ENCODE results near the gene MAGI2. TPM values are rescaled to one million over a fixed set of nuclear protein-coding genes. Genes with fewer than 3 reads are reported as not detected.
"Not testable (repeated sequence)": the region's sequence is repeated elsewhere in the genome, so short reads cannot be mapped to it uniquely, and the experiment has no call there.

MAGI2 gene
- total RNA-seq, 2 donors from 2014 or later, result 18.3 to 31.8 TPM

GRCh38 chr7:79090543-79090942, 362.9 kb downstream of the MAGI2 start:
- no peak for DNase-seq (ENCODE audit: low spot score)
- no peak overlapping the region for H3K27ac ChIP-seq
- ATAC-seq (ENCODE audit: insufficient number of reproducible peaks, low FRiP score, low read depth), result no peak
- H3K9me3 ChIP-seq, result peaks cover 11% of the 10 kb centered on the region
- H3K4me1 ChIP-seq (ENCODE audit: control insufficient read depth in 1 of 2, low read depth in 2 of 2), result no peaks in the 10 kb centered on the region
- no peaks in the 10 kb centered on the region for H3K36me3 ChIP-seq
- no peak overlapping the region for H3K4me3 ChIP-seq
- H3K27me3 ChIP-seq (replicated peaks; ENCODE audit: insufficient read depth), result no peaks in the 10 kb centered on the region
- TF ChIP-seq, protein P1, sequence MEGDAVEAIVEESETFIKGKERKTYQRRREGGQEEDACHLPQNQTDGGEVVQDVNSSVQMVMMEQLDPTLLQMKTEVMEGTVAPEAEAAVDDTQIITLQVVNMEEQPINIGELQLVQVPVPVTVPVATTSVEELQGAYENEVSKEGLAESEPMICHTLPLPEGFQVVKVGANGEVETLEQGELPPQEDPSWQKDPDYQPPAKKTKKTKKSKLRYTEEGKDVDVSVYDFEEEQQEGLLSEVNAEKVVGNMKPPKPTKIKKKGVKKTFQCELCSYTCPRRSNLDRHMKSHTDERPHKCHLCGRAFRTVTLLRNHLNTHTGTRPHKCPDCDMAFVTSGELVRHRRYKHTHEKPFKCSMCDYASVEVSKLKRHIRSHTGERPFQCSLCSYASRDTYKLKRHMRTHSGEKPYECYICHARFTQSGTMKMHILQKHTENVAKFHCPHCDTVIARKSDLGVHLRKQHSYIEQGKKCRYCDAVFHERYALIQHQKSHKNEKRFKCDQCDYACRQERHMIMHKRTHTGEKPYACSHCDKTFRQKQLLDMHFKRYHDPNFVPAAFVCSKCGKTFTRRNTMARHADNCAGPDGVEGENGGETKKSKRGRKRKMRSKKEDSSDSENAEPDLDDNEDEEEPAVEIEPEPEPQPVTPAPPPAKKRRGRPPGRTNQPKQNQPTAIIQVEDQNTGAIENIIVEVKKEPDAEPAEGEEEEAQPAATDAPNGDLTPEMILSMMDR (IDR thresholded peaks at IDR 0.05), result no peak

GRCh38 chr7:79084423-79084822, 369.0 kb downstream of the MAGI2 start:
- ATAC-seq (ENCODE audit: insufficient number of reproducible peaks, low FRiP score, low read depth) (no peak), DNase-seq (ENCODE audit: low spot score) (no peak)
- no peaks in the 10 kb centered on the region for H3K36me3 ChIP-seq
- TF ChIP-seq, protein P1 (IDR thresholded peaks at IDR 0.05), result no peak
- H3K4me3 ChIP-seq, result no peak overlapping the region
- H3K4me1 ChIP-seq (ENCODE audit: control insufficient read depth in 1 of 2, low read depth in 2 of 2), result no peaks in the 10 kb centered on the region
- H3K27me3 ChIP-seq (replicated peaks; ENCODE audit: insufficient read depth), result no peaks in the 10 kb centered on the region
- peaks cover 8% of the 10 kb centered on the region for H3K9me3 ChIP-seq
- H3K27ac ChIP-seq, result no peak overlapping the region

GRCh38 chr7:79079919-79080554, 373.4 kb downstream of the MAGI2 start:
- H3K36me3 ChIP-seq, result no peaks in the 10 kb centered on the region
- no peaks in the 10 kb centered on the region for H3K4me1 ChIP-seq (ENCODE audit: control insufficient read depth in 1 of 2, low read depth in 2 of 2)
- ATAC-seq (ENCODE audit: insufficient number of reproducible peaks, low FRiP score, low read depth) (no peak), DNase-seq (ENCODE audit: low spot score) (no peak)
- no peaks in the 10 kb centered on the region for H3K9me3 ChIP-seq
- H3K4me3 ChIP-seq, result no peak overlapping the region
- no peak overlapping the region for H3K27ac ChIP-seq
- TF ChIP-seq, protein P1 (IDR thresholded peaks at IDR 0.05), result no peak
- no peaks in the 10 kb centered on the region for H3K27me3 ChIP-seq (replicated peaks; ENCODE audit: insufficient read depth)

DNA sequence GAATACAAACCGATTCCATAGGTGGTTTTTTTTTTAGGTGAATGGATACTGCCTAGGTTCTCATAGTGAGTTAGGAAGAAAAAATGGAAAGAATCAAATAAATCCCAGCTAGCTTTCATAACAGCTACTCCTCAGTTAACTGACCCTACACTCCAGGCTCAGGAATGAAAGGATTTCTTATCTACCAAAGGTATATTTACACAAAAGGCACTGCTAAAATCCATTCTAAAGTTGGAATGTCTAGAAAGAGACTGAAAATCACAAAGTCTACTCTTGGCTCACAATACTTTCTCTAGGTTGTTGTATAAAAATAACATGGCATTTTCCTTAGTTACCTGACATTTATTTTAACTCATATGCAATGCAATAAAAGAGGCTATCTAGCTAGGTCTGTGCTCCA, 375.2 kb downstream of the MAGI2 start:
- no peaks in the 10 kb centered on the region for H3K27me3 ChIP-seq (replicated peaks; ENCODE audit: insufficient read depth)
- no peaks in the 10 kb centered on the region for H3K36me3 ChIP-seq

DNA sequence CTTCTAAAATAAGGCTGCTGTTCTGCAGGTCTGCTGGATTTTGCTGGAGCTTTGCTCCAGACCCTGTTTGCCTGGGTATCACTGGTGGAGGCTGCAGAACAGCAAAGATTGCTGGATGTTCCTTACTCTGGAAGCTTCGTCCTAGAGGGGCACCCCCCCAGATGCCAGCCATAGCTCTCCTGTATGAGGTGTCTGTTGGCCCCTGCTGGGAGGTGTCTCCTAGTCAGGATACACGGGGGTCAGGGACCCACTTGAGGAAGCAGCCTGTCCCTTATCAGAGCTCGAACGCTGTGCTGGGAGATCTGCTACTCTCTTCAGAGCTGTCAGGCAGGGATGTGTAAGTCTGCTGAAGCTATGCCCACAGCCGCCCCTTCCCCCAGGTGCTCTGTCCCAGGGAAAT, 382.3 kb downstream of the MAGI2 start:
- not testable (repeated sequence) for H3K4me3 ChIP-seq; DNase-seq (ENCODE audit: low spot score); ATAC-seq (ENCODE audit: insufficient number of reproducible peaks, low FRiP score, low read depth); H3K9me3 ChIP-seq; H3K4me1 ChIP-seq (ENCODE audit: control insufficient read depth in 1 of 2, low read depth in 2 of 2); H3K27me3 ChIP-seq (replicated peaks; ENCODE audit: insufficient read depth); H3K36me3 ChIP-seq; H3K27ac ChIP-seq

More for the DNA sequence above, 375.2 kb downstream of the MAGI2 start:
- H3K4me3 ChIP-seq, result no peak overlapping the region
- DNase-seq (ENCODE audit: low spot score) (no peak), ATAC-seq (ENCODE audit: insufficient number of reproducible peaks, low FRiP score, low read depth) (no peak)
- no peaks in the 10 kb centered on the region for H3K9me3 ChIP-seq
- H3K4me1 ChIP-seq (ENCODE audit: control insufficient read depth in 1 of 2, low read depth in 2 of 2), result no peaks in the 10 kb centered on the region
- TF ChIP-seq, protein P1 (IDR thresholded peaks at IDR 0.05), result no peak
- no peak overlapping the region for H3K27ac ChIP-seq
